Naive B cell (primary cell): ENCODE data around the gene DNLZ. TPM values are rescaled to one million over a fixed set of nuclear protein-coding genes. Genes with fewer than 3 reads are reported as not detected.
A peak's percentile ranks its signal among the peaks of the same experiment; 100 is the strongest.

ENCODE experiments used
- ATAC-seq, 2 donors: fragments of 150-1000 bp; cut with Tn5 transposase; 2 replicates each; pipeline ENCODE4 v1.10.0; 2021; ENCODE audit warnings: low read depth in 2 of 2, mild to moderate bottlenecking in 2 of 2, moderate library complexity in 2 of 2
- DNase-seq: peaks from one replicate; pipeline ENCODE4 v3.0.0; 2022
- H3K27ac Mint-ChIP-seq, 6 donors: one replicate each; pipeline ENCODE4 v1.8.0; 2020 to 2022; ENCODE audit warnings: mild to moderate bottlenecking in 6 of 6, mixed read lengths in 6 of 6, moderate library complexity in 5 of 6, inconsistent platforms in 2 of 6
- H3K27me3 Mint-ChIP-seq, 3 donors: one replicate each; pipeline ENCODE4 v1.8.0; 2021 to 2022; ENCODE audit warnings: mixed read lengths in 3 of 3, mild to moderate bottlenecking in 1 of 3
- H3K36me3 Mint-ChIP-seq, 2 donors: one replicate each; pipeline ENCODE4 v1.8.0; 2020 to 2022; ENCODE audit warnings: mixed read lengths in 2 of 2, inconsistent platforms in 1 of 2, mild to moderate bottlenecking in 1 of 2
- H3K4me1 Mint-ChIP-seq, 3 donors: one replicate each; pipeline ENCODE4 v1.8.0; 2020 to 2022; ENCODE audit warnings: mixed read lengths in 3 of 3, inconsistent platforms in 1 of 3, mild to moderate bottlenecking in 1 of 3, moderate library complexity in 1 of 3
- H3K4me3 Mint-ChIP-seq, 8 donors: one replicate each; pipeline ENCODE4 v1.8.0; 2020 to 2022; ENCODE audit warnings: mild to moderate bottlenecking in 8 of 8, mixed read lengths in 8 of 8, moderate library complexity in 8 of 8, inconsistent platforms in 2 of 8
- H3K9me3 Mint-ChIP-seq, 7 donors: one replicate each; pipeline ENCODE4 v1.8.0; 2020 to 2022; ENCODE audit warnings: mixed read lengths in 7 of 7, mild to moderate bottlenecking in 5 of 7, inconsistent platforms in 2 of 7, moderate library complexity in 1 of 7
- polyA plus RNA-seq, 6 donors: library from polyadenylated mRNA; unstranded; fragments of 300-500 nt; fragmentation: Illumina TruSeq; gene quantifications; one replicate each; pipeline ENCODE4 v1.2.3, GENCODE V29; 2021; ENCODE audit warnings: low read depth in 6 of 6

The DNLZ gene
- polyA plus RNA-seq, 6 donors from 2014 or later: 42.2 to 93.0 (median 57.2) TPM

- DNase-seq (no peak), ATAC-seq (no peak)
- H3K9me3 Mint-ChIP-seq: no peaks in the 10 kb centered on the region
- no peak overlapping the region for H3K27ac Mint-ChIP-seq
- no peaks in the 10 kb centered on the region for H3K36me3 Mint-ChIP-seq
- H3K27me3 Mint-ChIP-seq: peaks cover 0 to 13% (median 0%) of the 10 kb centered on the region in 3 donors
- no peak overlapping the region for H3K4me3 Mint-ChIP-seq
- peaks cover under 1 to 22% (median 8%) of the 10 kb centered on the region in 3 donors for H3K4me1 Mint-ChIP-seq
Observed at GRCh38 chr9:136367296-136368145, 4.0 kb upstream of the DNLZ start.

GRCh38 chr9:136366826-136367225 lies 3.3 kb upstream of the DNLZ start:
- Mint-ChIP-seq H3K9me3 (no peaks in the 10 kb centered on the region), H3K36me3 (no peaks in the 10 kb centered on the region), H3K27ac (no peak overlapping the region)

DNA sequence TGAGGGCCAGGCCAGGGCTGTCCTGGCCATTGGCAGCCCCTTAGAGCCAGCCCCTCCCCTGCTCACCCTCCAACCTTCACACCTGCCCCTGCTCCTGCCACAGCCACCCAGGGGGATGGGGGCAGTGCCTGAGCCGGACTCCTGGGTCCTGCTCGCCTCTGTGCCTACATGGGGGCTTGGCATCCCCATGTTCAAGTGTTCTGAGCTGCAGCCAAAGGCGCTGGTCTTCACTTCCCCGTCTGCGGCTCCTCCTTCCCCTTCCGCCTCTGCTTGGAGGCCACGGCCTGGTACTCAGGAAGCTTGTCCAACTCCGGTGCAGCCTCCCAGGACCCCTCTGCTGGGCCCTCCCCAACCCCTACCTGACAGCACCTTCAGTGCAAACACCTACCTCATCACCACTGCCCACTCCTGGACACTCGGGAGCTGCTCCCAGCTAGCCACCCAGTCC lies 2.3 kb upstream of the DNLZ start:
- DNase-seq (no peak), ATAC-seq (no peak)
- H3K27ac Mint-ChIP-seq: peak overlapping the region in 1 of 6 donors; percentile 28
- H3K4me1 Mint-ChIP-seq: peaks cover 3 to 22% (median 7%) of the 10 kb centered on the region in 3 donors
- H3K9me3 Mint-ChIP-seq: no peaks in the 10 kb centered on the region
- peaks cover 0 to 13% (median 0%) of the 10 kb centered on the region in 3 donors for H3K27me3 Mint-ChIP-seq
- H3K36me3 Mint-ChIP-seq: no peaks in the 10 kb centered on the region
- H3K4me3 Mint-ChIP-seq: peak overlapping the region in 3 of 8 donors; percentile 9 to 16 (median 11)

More at GRCh38 chr9:136366826-136367225, 3.3 kb upstream of the DNLZ start:
- DNase-seq: no peak
- H3K4me3 Mint-ChIP-seq: no peak overlapping the region
- ATAC-seq: no peak
- peaks cover 3 to 22% (median 7%) of the 10 kb centered on the region in 3 donors for H3K4me1 Mint-ChIP-seq
- peaks cover 0 to 13% (median 0%) of the 10 kb centered on the region in 3 donors for H3K27me3 Mint-ChIP-seq

DNA sequence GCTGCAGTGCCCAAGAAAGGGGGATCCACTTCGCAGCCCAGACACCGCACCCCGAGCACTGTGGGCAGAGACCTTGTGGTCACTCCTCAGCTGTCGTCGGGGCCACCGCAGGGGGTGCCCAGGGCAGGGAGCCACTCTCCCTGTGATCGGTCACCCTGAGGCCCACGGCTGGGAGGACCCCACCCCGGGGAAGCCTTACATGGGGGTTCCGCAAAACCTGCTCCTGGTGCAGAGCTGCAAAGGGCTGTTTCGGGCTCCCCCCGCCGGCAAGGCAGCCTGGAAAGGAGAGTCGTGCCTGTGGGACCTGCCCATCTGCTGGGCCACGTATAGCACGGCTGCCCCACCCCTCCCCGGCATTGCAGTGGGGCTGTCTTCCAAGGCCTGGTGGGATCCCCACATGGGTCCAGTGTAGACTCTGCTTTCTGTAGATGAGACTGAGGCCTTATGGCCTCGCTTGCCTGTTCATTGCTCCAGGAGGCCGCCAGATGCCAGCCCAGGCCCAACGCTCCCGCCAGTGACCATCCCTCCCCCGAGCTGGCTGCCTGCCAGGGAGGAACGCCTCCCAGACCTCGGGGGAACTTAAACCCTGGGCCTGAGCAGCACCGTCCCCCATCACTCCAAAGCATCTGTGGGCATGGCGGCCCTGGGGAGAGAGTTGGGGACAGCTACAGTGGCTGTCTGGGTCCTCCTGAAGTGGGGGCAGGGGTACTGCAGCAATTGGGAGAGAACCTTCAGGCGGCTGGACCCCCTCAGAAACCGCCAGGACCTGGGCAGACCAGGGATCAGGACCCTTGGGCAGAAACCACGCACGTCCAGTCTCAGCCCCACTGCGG lies 1.6 kb upstream of the DNLZ start:
- peaks cover 3 to 22% (median 7%) of the 10 kb centered on the region in 3 donors for H3K4me1 Mint-ChIP-seq
- no peaks in the 10 kb centered on the region for H3K9me3 Mint-ChIP-seq
- no peaks in the 10 kb centered on the region for H3K36me3 Mint-ChIP-seq
- no peak overlapping the region for H3K27ac Mint-ChIP-seq
- H3K4me3 Mint-ChIP-seq: peak overlapping the region in 2 of 8 donors; percentile 63
- peaks cover 0 to 13% (median 0%) of the 10 kb centered on the region in 3 donors for H3K27me3 Mint-ChIP-seq
- ATAC-seq (no peak), DNase-seq (no peak)

DNA sequence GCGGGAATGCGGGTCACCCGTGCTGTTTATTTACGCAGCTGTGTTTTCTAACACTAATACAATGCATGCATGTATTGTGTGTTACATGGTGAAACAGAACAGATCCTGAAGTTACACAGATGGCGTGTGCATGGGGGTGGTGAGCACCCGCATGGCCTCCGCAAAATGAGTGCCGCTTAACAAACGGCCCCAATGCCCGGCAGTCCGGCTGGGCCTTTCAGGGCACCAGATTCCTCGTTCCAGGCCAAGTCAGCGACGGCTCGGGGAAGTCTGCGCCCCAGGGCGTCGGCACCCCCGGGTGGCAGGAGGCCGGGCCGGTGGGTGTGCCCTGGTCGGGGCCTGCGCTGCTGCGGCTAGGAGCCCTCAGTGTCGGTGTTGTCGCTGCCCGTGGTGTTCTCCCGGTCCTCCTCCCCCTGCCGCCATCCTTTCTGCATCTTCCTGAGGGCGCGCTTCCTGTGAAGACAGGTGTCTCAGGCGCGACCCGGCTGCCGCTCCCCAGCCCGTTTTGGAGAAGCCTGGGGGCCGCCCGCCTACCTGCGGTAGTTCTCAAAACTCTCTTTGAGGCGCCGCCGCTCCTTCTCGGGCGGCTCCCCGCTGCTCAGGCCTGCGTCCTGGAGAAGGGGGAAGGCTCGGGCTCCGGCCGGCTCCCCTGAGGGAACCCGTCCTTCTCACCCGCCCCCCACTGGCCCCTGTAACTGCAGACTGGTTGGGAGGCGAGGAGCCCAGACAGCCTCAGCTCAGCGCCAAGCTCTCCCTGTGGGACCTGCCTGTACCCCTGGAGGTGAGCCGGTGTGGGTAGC lies 605 bp upstream of the DNLZ start:
- H3K27me3 Mint-ChIP-seq: peaks cover 0 to 13% (median 0%) of the 10 kb centered on the region in 3 donors
- no peak for DNase-seq
- H3K27ac Mint-ChIP-seq: peak overlapping the region in 1 of 6 donors; percentile 92
- ATAC-seq: peak in 1 of 2 donors; percentile 0
- no peaks in the 10 kb centered on the region for H3K36me3 Mint-ChIP-seq
- H3K4me1 Mint-ChIP-seq: peaks cover 3 to 22% (median 7%) of the 10 kb centered on the region in 3 donors
- H3K9me3 Mint-ChIP-seq: no peaks in the 10 kb centered on the region
- peak overlapping the region in 7 of 8 donors; percentile 46 to 80 (median 63) for H3K4me3 Mint-ChIP-seq

- peaks cover 3 to 22% (median 7%) of the 10 kb centered on the region in 3 donors for H3K4me1 Mint-ChIP-seq
- peak overlapping the region in 7 of 8 donors; percentile 74 to 91 (median 86) for H3K4me3 Mint-ChIP-seq
- no peak for DNase-seq
- H3K27ac Mint-ChIP-seq: peak overlapping the region in 2 of 6 donors; percentile 62 to 73
- no peak for ATAC-seq
- peaks cover 0 to 13% (median 0%) of the 10 kb centered on the region in 3 donors for H3K27me3 Mint-ChIP-seq
- H3K36me3 Mint-ChIP-seq: no peaks in the 10 kb centered on the region
- H3K9me3 Mint-ChIP-seq: no peaks in the 10 kb centered on the region
Observed at GRCh38 chr9:136362450-136362784, 1.1 kb downstream of the DNLZ start.

DNA sequence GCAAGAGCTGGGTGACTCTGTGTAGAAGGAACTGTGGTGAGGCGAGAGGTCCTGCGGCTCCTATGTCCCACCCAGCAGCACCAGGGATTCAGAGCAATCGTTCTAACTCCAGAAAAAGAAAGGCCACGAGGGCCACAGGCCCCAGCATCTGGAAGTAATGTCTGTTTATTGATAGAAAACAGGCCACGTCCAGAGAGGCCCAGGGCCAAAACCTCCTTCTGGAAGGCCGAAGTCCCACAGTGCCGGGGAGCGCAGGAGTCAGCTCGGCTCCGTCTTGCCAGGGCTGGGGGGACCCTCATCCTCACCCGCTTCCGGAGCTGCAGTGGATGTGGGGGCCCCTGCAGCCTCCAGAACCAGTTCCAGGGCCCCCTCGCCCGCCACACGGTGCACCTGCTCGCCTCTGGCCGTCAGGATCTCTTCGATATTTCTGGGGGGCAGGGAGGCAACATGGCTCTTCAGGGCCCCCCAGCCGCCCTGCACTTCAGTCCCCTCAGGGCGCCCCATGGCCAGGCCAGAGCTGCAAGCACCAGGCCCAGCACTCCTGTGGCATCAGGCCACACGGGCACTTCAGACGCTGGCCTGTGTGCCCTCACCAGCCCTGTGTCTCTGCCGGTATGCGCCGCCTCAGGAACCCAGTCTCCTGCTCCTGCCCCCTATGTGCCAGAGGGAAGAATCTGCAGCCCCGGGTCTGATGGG lies 1.6 kb downstream of the DNLZ start:
- Mint-ChIP-seq H3K27ac (peak overlapping the region in 2 of 6 donors; percentile 47 to 62), H3K36me3 (no peaks in the 10 kb centered on the region), H3K4me1 (peaks cover 3 to 22% (median 7%) of the 10 kb centered on the region in 3 donors), H3K9me3 (no peaks in the 10 kb centered on the region), H3K4me3 (peak overlapping the region in 3 of 8 donors; percentile 56 to 86 (median 86)), H3K27me3 (peaks cover 0 to 13% (median 0%) of the 10 kb centered on the region in 3 donors)
- ATAC-seq (no peak), DNase-seq (no peak)

DNA sequence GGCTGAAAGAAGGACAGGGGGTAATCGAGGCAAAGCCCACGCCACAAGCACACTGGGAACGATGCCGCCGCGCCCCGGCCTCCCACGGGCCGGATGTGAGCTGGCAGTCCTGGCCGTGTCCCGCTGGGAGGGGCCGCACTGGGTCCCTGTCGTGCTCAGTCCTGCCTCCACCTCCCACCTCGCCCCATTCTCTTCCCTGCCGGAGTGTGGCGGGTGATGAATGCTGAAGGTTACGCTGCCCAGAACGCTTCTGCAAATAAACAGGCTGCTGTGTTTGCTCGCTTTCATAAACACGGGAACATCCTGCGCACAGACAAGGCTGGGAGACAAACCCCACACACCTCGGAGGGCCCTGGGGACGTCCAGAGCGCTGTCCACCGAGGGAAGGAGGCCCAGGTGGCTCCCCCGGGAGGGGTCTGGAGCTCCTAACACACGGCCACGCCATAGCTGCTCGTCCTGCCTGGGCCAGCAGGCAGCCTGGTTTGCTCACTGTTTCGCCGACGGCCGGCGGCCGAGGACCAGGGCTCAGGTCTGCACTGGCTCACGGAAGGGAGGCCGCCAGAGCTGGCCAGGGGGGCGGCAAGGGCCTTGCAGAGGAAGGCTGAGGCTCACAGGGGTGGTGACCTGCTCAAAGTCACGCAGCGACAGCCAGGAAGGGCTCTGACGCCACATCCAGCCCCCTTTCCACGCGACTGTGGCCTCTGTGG lies 2.3 kb downstream of the DNLZ start:
- Mint-ChIP-seq H3K27ac (no peak overlapping the region), H3K27me3 (peaks cover 0 to 10% (median 0%) of the 10 kb centered on the region in 3 donors), H3K36me3 (no peaks in the 10 kb centered on the region), H3K4me3 (peak overlapping the region in 1 of 8 donors; percentile 41), H3K9me3 (no peaks in the 10 kb centered on the region), H3K4me1 (peaks cover 3 to 19% (median 7%) of the 10 kb centered on the region in 3 donors)
- no peak for ATAC-seq
- no peak for DNase-seq

GRCh38 chr9:136359774-136360718 lies 3.5 kb downstream of the DNLZ start:
- Mint-ChIP-seq H3K4me3 (peak overlapping the region in 4 of 8 donors; percentile 6 to 73 (median 49)), H3K36me3 (no peaks in the 10 kb centered on the region), H3K27ac (peak overlapping the region in 1 of 6 donors; percentile 15), H3K9me3 (no peaks in the 10 kb centered on the region), H3K27me3 (no peaks in the 10 kb centered on the region), H3K4me1 (peaks cover 3 to 10% (median 4%) of the 10 kb centered on the region in 3 donors)
- ATAC-seq: no peak
- DNase-seq: no peak

- no peaks in the 10 kb centered on the region for H3K27me3 Mint-ChIP-seq
- H3K27ac Mint-ChIP-seq: no peak overlapping the region
- no peaks in the 10 kb centered on the region for H3K9me3 Mint-ChIP-seq
- DNase-seq: no peak
- no peak for ATAC-seq
- H3K36me3 Mint-ChIP-seq: no peaks in the 10 kb centered on the region
- no peak overlapping the region for H3K4me3 Mint-ChIP-seq
- H3K4me1 Mint-ChIP-seq: peaks cover 3 to 10% (median 4%) of the 10 kb centered on the region in 3 donors
Observed at GRCh38 chr9:136358888-136359287, 4.7 kb downstream of the DNLZ start.

DNA sequence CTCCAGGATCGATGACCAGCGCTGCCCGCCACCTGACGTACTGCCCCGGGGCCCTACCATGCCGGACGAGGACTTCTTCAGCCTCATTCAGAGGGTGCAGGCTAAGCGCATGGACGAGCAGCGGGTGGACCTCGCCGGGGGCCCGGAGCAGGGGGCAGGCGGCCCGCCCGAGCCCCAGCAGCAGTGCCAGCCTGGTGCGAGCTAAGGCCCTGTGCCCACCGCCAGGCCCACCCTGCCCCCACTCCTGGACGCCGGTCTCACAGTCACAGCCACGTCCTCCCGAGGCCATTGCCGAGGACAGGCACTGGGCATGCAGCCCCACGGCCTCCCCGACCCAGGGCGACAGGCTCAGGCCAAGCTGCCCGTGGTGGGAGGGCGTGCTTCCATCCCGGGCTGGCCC lies 5.5 kb downstream of the DNLZ start:
- H3K27me3 Mint-ChIP-seq: no peaks in the 10 kb centered on the region
- no peak for DNase-seq
- no peaks in the 10 kb centered on the region for H3K9me3 Mint-ChIP-seq
- H3K27ac Mint-ChIP-seq: no peak overlapping the region
- peak overlapping the region in 1 of 8 donors; percentile 33 for H3K4me3 Mint-ChIP-seq
- peaks cover 3 to 9% (median 4%) of the 10 kb centered on the region in 3 donors for H3K4me1 Mint-ChIP-seq
- no peak for ATAC-seq
- H3K36me3 Mint-ChIP-seq: no peaks in the 10 kb centered on the region
